NOMO-1 treated with dmso at 0.1 percent for 144 hours (cell line): ENCODE results near the gene COLEC12.
"Not testable (repeated sequence)": the region's sequence is repeated elsewhere in the genome, so short reads cannot be mapped to it uniquely, and the experiment has no call there.

Experiments used
- DNase-seq: peaks from one replicate; lab custom pipeline; 2025; ENCODE audit not compliant: unreplicated experiment; lab: John Stamatoyannopoulos, UW

Gene COLEC12

GRCh38 chr18:332007-332406, 168.5 kb downstream of the COLEC12 start:
- DNase-seq = no peak

DNA sequence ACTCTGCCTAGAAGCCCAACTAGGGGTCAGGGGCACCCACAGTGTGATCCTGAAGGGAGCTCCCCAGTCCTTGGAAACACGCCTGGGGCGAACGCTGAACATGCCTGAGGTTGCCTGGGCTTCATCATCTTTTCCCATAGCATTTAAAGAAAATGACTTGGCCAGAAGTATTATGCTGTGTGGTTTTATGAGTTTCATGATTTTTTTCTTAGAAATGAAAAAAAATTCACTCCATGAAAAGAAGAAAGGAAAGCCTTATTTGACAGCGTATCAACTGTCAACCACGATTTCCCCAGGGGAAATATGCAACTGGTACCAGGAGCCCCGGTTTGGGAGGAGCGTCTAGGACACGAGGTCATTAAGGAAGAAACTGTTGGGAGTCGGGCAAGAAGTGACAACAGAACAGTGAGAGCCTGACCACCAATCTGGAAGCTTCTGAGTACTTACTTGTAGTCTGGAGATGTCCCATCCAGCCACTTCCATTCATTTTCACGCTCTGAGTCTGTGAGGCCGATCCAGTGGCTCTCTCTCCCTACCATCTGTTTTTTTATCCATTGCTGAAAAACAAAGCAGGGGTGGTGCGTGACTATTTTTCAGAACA, 169.2 kb downstream of the COLEC12 start:
- no peak for DNase-seq

GRCh38 chr18:328928-329327, 171.6 kb downstream of the COLEC12 start:
- DNase-seq = no peak

DNA sequence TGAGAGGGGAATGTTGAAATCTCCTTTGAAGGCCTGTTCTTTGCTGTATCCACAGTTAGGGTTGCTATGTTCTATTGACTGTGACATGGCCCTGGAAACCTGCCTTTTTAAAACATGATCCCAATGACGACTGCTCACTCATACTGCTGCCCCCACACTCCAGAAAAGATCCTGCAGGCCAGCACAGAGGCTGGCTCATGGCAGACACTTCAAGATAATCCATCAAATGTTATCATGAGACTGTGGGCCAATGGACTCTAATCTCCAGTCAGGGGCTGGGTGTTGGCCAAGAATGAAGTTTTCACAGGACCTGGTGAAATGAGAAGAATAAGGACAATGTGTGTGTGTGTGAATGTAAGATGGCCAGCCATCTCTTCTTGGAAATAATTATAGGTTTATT, 173.7 kb downstream of the COLEC12 start:
- no peak for DNase-seq

GRCh38 chr18:323253-323622, 177.3 kb downstream of the COLEC12 start:
- peak; percentile 8 for DNase-seq

DNA sequence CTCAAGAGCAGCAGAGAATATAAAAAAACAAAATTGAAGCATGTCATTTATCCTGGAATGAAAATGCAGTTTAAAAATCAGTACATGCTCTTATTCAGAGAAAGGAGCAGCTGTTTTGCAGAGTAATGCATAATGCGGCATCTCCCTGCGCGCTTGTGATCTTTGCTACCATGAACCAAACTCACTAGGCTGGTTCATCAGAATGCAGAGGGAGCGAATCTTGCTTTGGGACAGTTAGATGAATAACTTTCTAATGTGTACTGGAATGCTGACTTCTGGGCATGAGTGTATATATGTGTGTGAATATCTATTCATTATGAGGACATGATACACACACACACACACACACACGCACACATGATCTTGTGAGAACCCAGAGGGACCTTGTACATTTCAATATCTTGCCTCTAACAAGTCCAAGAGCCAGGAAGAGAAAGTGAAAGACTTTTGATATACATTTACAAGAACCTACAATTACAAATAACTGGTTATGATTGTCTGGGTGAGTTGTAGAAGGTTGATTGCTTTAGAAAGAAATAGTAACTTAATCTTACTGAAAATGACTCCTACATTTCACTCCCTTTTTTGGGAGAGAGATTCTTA, 178.5 kb downstream of the COLEC12 start:
- DNase-seq = no peak

DNA sequence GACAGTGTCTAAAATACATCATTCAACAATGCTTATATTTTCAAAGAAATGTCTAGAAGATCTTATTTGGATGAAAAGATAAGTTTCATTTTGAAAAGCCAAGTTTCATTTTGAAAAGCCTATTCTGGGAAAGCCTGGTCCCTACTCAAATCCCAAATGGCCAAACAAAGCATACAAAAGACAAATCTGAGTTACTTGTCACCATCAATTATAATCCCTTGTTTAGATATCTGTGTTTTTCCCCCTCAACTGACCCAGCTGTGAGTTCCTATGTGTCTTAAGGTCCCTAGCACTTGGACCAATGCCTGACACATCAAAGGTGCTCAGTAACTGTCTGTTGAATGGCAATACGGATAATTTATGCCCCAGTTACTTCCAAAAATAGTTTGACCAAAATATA, 180.3 kb downstream of the COLEC12 start:
- no peak for DNase-seq

- no peak for DNase-seq
Observed at GRCh38 chr18:319720-320119, 180.8 kb downstream of the COLEC12 start.

DNA sequence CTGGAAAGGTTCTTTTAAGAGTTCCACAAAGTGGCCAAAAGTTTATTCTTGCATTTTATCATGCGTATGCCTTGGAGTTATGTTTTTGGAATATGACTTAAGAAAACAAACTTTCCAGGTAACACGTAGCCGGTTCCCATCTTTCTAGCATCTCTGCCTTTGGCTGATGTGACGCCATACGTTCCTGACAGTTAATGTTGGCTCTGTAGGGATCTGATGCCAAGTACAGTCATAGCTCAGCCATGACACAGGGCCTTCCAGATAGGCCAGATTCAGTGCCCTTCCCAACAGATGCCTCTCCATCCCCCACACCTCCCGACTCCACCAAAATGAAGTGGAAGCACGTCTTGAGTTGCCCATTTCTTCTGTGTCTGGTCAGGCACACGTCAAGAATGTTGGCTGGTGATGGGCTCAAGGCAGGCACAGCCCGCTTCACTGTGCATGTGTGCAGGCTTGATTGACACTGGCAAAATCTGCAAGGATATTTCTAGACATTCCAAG, 181.7 kb downstream of the COLEC12 start:
- DNase-seq = no peak

DNA sequence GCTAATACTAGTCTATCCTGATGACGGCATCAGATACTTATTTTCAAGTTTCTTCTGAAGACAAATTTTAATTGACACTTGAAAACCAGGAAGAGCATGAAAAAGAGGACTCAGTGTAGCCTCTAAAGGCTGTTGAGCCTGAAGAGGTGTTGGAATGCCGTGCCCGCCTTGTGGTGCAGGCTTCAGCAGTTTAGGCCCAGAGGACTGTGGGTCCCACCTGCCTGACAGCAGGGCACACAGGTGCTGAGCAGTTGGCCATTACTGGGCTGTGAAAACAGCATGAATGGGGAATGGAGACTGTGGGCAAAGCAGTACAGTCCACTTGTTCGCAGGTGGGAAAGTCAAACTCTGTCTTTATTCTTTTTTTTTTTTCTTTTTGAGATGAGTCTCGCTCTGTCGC, 182.9 kb downstream of the COLEC12 start:
- no peak for DNase-seq

DNA sequence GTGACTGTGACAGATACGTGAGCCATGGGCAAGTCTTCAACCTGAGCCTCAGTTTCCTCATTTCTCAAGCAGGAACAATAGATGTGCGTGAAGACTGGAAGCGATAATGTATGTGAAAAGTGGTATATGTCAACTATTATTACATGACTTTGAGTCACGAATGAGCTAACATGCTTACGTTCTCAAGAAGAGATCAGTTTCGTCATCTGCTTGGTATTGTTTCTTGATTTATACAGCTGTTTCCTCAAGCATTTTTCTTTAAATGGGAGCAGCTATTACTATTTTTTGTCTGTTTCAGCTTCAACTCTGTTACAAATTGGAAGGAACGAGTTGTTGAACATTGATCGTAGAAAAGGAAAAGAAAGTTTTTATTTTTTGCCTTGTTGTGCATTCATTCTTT, 184.1 kb downstream of the COLEC12 start:
- no peak for DNase-seq

- DNase-seq = no peak
Observed at GRCh38 chr18:313931-314330, 186.6 kb downstream of the COLEC12 start.

GRCh38 chr18:312415-312814, 188.1 kb downstream of the COLEC12 start:
- no peak for DNase-seq

DNA sequence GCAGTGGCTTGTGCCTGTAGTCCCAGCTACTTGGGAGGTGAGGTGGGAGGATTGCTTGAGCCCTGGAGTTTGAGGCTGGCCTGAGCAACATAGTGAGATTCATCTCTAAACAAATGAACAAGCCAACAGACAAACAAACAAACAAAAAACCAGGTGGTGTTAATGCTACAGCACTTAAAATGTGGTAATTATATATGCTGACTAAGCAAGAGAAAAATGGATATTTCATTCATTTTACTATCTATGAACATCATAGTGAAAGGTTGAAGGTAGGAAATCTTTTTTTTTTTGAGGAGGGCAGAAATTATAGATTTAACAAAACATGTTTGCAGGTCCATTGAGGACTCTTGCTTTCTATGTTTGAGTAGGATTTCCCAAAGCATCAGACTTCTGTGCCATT, 190.5 kb downstream of the COLEC12 start:
- DNase-seq = no peak

DNA sequence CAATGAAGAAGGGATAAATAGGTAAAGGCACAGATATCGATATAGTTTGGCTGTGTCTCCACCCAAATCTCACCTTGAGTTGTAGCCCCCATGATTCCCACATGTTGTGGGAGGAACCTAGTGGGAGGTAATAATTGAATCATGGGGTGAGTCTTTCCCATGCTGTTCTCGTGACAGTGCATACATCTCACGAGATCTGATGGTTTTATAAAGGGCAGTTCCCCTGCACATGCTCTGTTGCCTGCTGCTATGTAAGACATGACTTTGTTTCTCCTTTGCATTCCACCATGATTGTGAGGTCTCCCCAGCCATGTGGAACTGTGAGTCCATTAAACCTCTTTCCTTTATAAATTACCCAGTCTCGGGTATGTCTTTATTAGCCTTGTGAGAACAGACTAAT, 192.4 kb downstream of the COLEC12 start:
- DNase-seq = not testable (repeated sequence)

- DNase-seq = no peak
Observed at GRCh38 chr18:306608-307255, 193.8 kb downstream of the COLEC12 start.

DNA sequence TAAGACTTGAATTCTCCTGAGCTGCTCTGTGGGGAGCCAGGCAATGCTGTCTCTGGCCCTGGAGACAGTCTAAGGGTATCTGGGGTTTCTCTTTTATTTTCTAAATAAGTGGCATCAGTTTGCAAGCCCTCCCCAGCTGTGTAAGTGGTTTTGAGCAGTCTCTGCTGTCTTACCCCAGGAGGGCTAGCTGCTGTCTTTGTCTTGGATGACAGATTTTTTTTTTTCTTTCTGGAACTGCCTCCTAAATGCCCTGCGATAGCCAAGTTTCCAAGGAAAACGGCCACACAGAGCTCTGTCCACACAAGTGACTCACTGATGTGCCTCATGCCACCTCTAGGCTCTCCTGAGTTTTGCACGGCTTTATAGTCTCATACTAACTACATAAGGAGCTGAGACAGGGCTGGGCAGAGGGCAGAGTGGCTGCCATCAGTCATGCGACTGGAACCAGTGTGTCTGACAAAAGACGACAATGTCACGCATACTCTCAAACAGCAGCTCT, 195.4 kb downstream of the COLEC12 start:
- DNase-seq = no peak

DNA sequence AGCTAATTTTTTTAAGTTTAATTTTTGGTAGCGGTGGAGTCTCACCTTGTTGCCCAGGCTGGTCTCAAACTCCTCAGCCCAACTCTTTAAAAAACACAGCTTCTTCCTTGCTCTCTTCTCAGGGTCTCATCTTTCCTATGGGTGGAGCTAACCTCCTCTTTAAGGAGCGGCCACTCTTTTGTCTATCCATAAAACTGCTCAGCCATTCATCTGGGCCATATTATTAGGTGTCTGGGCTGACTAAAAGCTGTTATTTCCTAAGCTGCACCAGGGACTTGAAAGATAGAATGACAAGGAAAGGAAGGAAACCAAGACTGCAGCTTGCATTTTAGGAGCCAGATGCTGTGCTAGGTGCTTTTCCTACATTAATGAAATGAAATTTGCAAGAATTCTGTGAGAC, 196.9 kb downstream of the COLEC12 start:
- no peak for DNase-seq

GRCh38 chr18:303011-303410, 197.5 kb downstream of the COLEC12 start:
- no peak for DNase-seq

DNA sequence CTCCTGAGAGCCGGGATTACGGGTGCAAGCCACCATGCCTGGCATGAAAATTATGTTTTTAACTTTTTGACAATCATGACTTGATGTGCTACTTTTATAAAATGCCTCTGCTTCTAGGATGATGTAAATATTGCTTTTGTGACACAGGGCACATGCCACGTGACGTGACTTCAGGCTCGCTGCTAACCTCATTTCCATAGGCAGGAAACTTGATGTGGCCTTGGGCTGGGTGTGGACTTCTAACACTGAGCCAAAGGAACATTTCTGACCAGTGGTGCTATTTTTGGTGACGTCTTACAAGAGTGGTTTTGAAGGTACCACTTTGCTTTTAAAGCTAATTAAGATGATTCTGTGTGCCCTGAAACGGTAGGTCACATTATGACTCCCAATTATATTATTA, 198.4 kb downstream of the COLEC12 start:
- no peak for DNase-seq

DNA sequence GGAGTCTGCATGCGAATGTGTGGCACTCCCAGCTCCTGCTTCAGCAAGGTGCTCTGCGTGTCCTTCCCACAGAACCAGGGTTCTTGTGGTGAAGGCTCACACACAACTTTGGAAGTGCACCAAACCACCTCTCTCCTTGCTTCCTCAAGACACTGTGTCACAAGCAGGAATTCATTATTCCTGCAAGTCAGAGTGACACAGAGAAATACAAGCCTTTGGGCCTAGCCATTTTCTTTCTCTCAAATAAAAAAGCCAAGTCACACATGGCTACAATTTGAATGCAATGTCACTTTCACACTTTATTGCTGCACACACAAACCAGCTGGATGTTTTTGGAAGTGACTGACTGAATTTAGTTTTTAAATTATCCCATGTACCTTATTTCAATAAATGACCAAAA, 202.6 kb downstream of the COLEC12 start:
- no peak for DNase-seq

- no peak for DNase-seq
Observed at GRCh38 chr18:295756-296490, 204.6 kb downstream of the COLEC12 start.
